Stimulated activated CD4-positive, alpha-beta T cell treated with anti-CD3 and anti-CD28 coated beads, Interleukin-1b, Interleukin-23, amount 100 ng/mL, for 24 hours (primary cell): ENCODE data around the gene GPR137.
"Not testable (repeated sequence)": the region's sequence is repeated elsewhere in the genome, so short reads cannot be mapped to it uniquely, and the experiment has no call there.

Experiments
- DNase-seq, 4 experiments: peaks; one replicate each; pipeline ENCODE4 v3.0.0-alpha.2; 2020; ENCODE audit warnings: low read depth in 4 of 4, low spot score in 1 of 4

GPR137 gene

GRCh38 chr11:64284962-64285884 is at the start of gene GPR137:
Gene GPR137 (plus strand): TSS chr11:64285848. CDS start chr11:64286525, 677 bp downstream.
- peak; percentile 79 to 90 (median 86) for DNase-seq

- DNase-seq: no peak
These were observed 48.1 kb upstream of the GPR137 start for GRCh38 chr11:64237484-64237951.

GRCh38 chr11:64238076-64238475 is 47.6 kb upstream of the GPR137 start:
- no peak for DNase-seq

- no peak for DNase-seq
These were observed 46.6 kb upstream of the GPR137 start for GRCh38 chr11:64238999-64239398.

- no peak for DNase-seq
These were observed 45.8 kb upstream of the GPR137 start for GRCh38 chr11:64239662-64240434.

- peak; percentile 91 to 98 (median 96) for DNase-seq
These were observed 45.0 kb upstream of the GPR137 start, which contains the start of gene FKBP2 for GRCh38 chr11:64240435-64241240. Gene FKBP2 (plus strand): TSS chr11:64241095. CDS start chr11:64242388, 1,293 bp downstream.

GRCh38 chr11:64241241-64241490 is 44.5 kb upstream of the GPR137 start:
- DNase-seq: peak; percentile 96 to 100 (median 100)

- no peak for DNase-seq
These were observed 43.9 kb upstream of the GPR137 start for GRCh38 chr11:64241491-64242374.

- no peak for DNase-seq
These were observed 42.3 kb upstream of the GPR137 start for GRCh38 chr11:64243236-64243854.

GRCh38 chr11:64244107-64244506 is 41.5 kb upstream of the GPR137 start:
- DNase-seq: no peak

GRCh38 chr11:64244966-64245365 is 40.7 kb upstream of the GPR137 start:
- no peak for DNase-seq

GRCh38 chr11:64245401-64245796 is 40.2 kb upstream of the GPR137 start:
- DNase-seq: no peak

- DNase-seq: peak in 2 of 4 experiments; percentile 71 to 84
These were observed 39.6 kb upstream of the GPR137 start for GRCh38 chr11:64245797-64246620.

GRCh38 chr11:64246621-64246870 is 39.1 kb upstream of the GPR137 start:
- DNase-seq: not testable (repeated sequence)

- DNase-seq: peak in 2 of 4 experiments; percentile 77 to 85
These were observed 38.5 kb upstream of the GPR137 start, which contains the start of gene PPP1R14B for GRCh38 chr11:64246871-64247728. Gene PPP1R14B (minus strand): TSS chr11:64246943. CDS start chr11:64246673, 270 bp downstream.

GRCh38 chr11:64247729-64248531 is 37.7 kb upstream of the GPR137 start:
- no peak for DNase-seq

- DNase-seq: no peak
These were observed 37.1 kb upstream of the GPR137 start for GRCh38 chr11:64248578-64248977.
